KMS-11 (cell line): ENCODE measurements around the gene NCOA5.

Experiments
- H2AFZ ChIP-seq: fragments of 200-600 bp; sonication (generic); 2 replicates; pipeline ENCODE4 v1.6.1; 2016; ENCODE audit warnings: antibody characterized with exemption, mixed run types, low read depth
- H3K27ac ChIP-seq: fragments of 200-600 bp; sonication (generic); 2 replicates; pipeline ENCODE4 v1.6.1; 2016; ENCODE audit warnings: mild to moderate bottlenecking, mixed run types
- H3K27me3 ChIP-seq: fragments of 200-600 bp; sonication (generic); 2 replicates; pipeline ENCODE4 v1.6.1; 2017; ENCODE audit warnings: mild to moderate bottlenecking, low read depth, mixed run types, moderate library complexity; ENCODE audit not compliant: insufficient read depth
- H3K36me3 ChIP-seq: fragments of 200-600 bp; sonication (generic); 2 replicates; pipeline ENCODE4 v1.6.1; 2017; ENCODE audit warnings: mild to moderate bottlenecking, mixed run types; ENCODE audit not compliant: insufficient read depth
- H3K4me1 ChIP-seq: fragments of 200-600 bp; sonication (generic); 2 replicates; pipeline ENCODE4 v1.6.1; 2016; ENCODE audit warnings: mild to moderate bottlenecking, low read depth, mixed run types; ENCODE audit not compliant: poor library complexity, severe bottlenecking
- H3K4me2 ChIP-seq: fragments of 200-600 bp; sonication (generic); 2 replicates; pipeline ENCODE4 v1.7.0; 2016; ENCODE audit warnings: mild to moderate bottlenecking, mixed run types
- H3K4me3 ChIP-seq: fragments of 200-600 bp; sonication (generic); IDR thresholded peaks from 2 replicates; pipeline ENCODE4 v1.6.1; 2017; ENCODE audit warnings: low read depth, low read length, mixed read lengths; ENCODE audit not compliant: insufficient read depth
- H3K79me2 ChIP-seq: fragments of 200-600 bp; sonication (generic); 2 replicates; pipeline ENCODE4 v1.6.1; 2016; ENCODE audit warnings: low read depth, mixed run types; ENCODE audit not compliant: insufficient read depth
- H3K9ac ChIP-seq: fragments of 200-600 bp; sonication (generic); 2 replicates; pipeline ENCODE4 v1.6.1; 2016; ENCODE audit warnings: mild to moderate bottlenecking, mixed run types
- H4K20me1 ChIP-seq: fragments of 200-600 bp; sonication (generic); 2 replicates; pipeline ENCODE4 v1.6.1; 2016; ENCODE audit warnings: mild to moderate bottlenecking, mixed run types; ENCODE audit not compliant: insufficient read depth
- CTCF ChIP-seq: fragments of 200-600 bp; sonication (generic); conservative IDR thresholded peaks from 2 replicates; pipeline ENCODE4 v1.6.1; 2017; ENCODE audit warnings: low read depth, mild to moderate bottlenecking, antibody characterized with exemption, low read length, moderate library complexity, mixed read lengths

NCOA5 gene

GRCh38 chr20:46037036-46037435, 52.7 kb downstream of the NCOA5 start:
- H4K20me1 ChIP-seq, result no peaks in the 10 kb centered on the region
- no peak overlapping the region for H3K4me2 ChIP-seq
- no peak overlapping the region for H2AFZ ChIP-seq
- no peak overlapping the region for H3K9ac ChIP-seq
- H3K27ac ChIP-seq, result no peak overlapping the region
- H3K4me3 ChIP-seq, result no peak overlapping the region
- H3K27me3 ChIP-seq, result peaks cover 84% of the 10 kb centered on the region
- no peaks in the 10 kb centered on the region for H3K4me1 ChIP-seq
- no peaks in the 10 kb centered on the region for H3K79me2 ChIP-seq
- H3K36me3 ChIP-seq, result no peaks in the 10 kb centered on the region
- no peak for TF ChIP-seq CTCF

GRCh38 chr20:46036370-46036769, 53.4 kb downstream of the NCOA5 start:
- Histone ChIP-seq H3K36me3 (no peaks in the 10 kb centered on the region), H3K27ac (no peak overlapping the region), H4K20me1 (no peaks in the 10 kb centered on the region), H3K27me3 (peaks cover 84% of the 10 kb centered on the region), H3K79me2 (no peaks in the 10 kb centered on the region), H3K4me1 (no peaks in the 10 kb centered on the region), H3K4me2 (no peak overlapping the region), H3K4me3 (no peak overlapping the region), H3K9ac (no peak overlapping the region), H2AFZ (no peak overlapping the region)
- TF ChIP-seq CTCF, result no peak

- H3K4me1 ChIP-seq, result no peaks in the 10 kb centered on the region
- TF ChIP-seq CTCF, result no peak
- H3K79me2 ChIP-seq, result no peaks in the 10 kb centered on the region
- H3K4me2 ChIP-seq, result no peak overlapping the region
- no peak overlapping the region for H3K27ac ChIP-seq
- H3K9ac ChIP-seq, result no peak overlapping the region
- no peak overlapping the region for H3K4me3 ChIP-seq
- H2AFZ ChIP-seq, result no peak overlapping the region
- peaks cover 86% of the 10 kb centered on the region for H3K27me3 ChIP-seq
- no peaks in the 10 kb centered on the region for H4K20me1 ChIP-seq
- no peaks in the 10 kb centered on the region for H3K36me3 ChIP-seq
These were observed 54.0 kb downstream of the NCOA5 start for GRCh38 chr20:46035713-46036112.

- Histone ChIP-seq H3K27me3 (peaks cover 90% of the 10 kb centered on the region), H4K20me1 (no peaks in the 10 kb centered on the region), H3K4me1 (no peaks in the 10 kb centered on the region), H3K4me3 (no peak overlapping the region), H3K27ac (no peak overlapping the region), H3K79me2 (no peaks in the 10 kb centered on the region), H2AFZ (no peak overlapping the region), H3K36me3 (no peaks in the 10 kb centered on the region), H3K4me2 (no peak overlapping the region), H3K9ac (no peak overlapping the region)
- TF ChIP-seq CTCF, result no peak
These were observed 54.5 kb downstream of the NCOA5 start for GRCh38 chr20:46035253-46035652.
